Astrocyte (in vitro differentiated cells and primary cell): ENCODE measurements around the gene ZNF653. TPM values are rescaled to one million over a fixed set of nuclear protein-coding genes. Genes with fewer than 3 reads are reported as not detected.

Source experiments
- DNase-seq: peaks from one replicate; pipeline ENCODE4 v3.0.0-alpha.2; 2010; ENCODE audit warnings: low read depth
- FAIRE-seq: peaks from 2 replicates; lab custom pipeline; 2011; peaks lifted over from hg19 to GRCh38; lab: Jason Lieb, UNC
- H2AFZ ChIP-seq: 2 replicates; pipeline ENCODE4 v1.6.0; 2012; ENCODE audit warnings: low read depth, low read length, inconsistent platforms
- H3K27ac ChIP-seq: 2 replicates; pipeline ENCODE4 v1.5.1; 2011; ENCODE audit warnings: low read depth, low read length, inconsistent platforms
- H3K27me3 ChIP-seq: 2 replicates; pipeline ENCODE4 v1.6.0; 2011; ENCODE audit warnings: low read length, inconsistent platforms; ENCODE audit not compliant: insufficient read depth
- H3K36me3 ChIP-seq: 2 replicates; pipeline ENCODE4 v1.5.1; 2011; ENCODE audit warnings: low read length, inconsistent platforms; ENCODE audit not compliant: insufficient read depth
- H3K4me1 ChIP-seq: 2 replicates; pipeline ENCODE4 v1.5.1; 2011; ENCODE audit warnings: low read length, inconsistent platforms; ENCODE audit not compliant: insufficient read depth
- H3K4me2 ChIP-seq: 2 replicates; pipeline ENCODE4 v1.6.0; 2012; ENCODE audit warnings: low read length, inconsistent platforms
- H3K4me3 ChIP-seq: 2 replicates; pipeline ENCODE4 v1.5.1; 2011; ENCODE audit warnings: low read depth, mild to moderate bottlenecking, low read length, inconsistent platforms; ENCODE audit not compliant: insufficient read depth
- H3K79me2 ChIP-seq: 2 replicates; pipeline ENCODE4 v1.6.0; 2012; ENCODE audit warnings: mild to moderate bottlenecking, low read length, inconsistent platforms; ENCODE audit not compliant: insufficient read depth
- H3K9ac ChIP-seq: 2 replicates; pipeline ENCODE4 v1.6.0; 2012; ENCODE audit warnings: mild to moderate bottlenecking, low read length, inconsistent platforms
- H3K9me3 ChIP-seq: 2 replicates; pipeline ENCODE4 v1.5.1; 2012; ENCODE audit warnings: low read depth, mild to moderate bottlenecking, low read length, inconsistent platforms; ENCODE audit not compliant: insufficient read depth
- H4K20me1 ChIP-seq: 2 replicates; pipeline ENCODE4 v1.6.0; 2012; ENCODE audit warnings: low read length, inconsistent platforms; ENCODE audit not compliant: insufficient read depth
- H3K27ac Mint-ChIP-seq: one replicate; pipeline ENCODE4 v1.8.0; 2021; ENCODE audit warnings: mild to moderate bottlenecking, mixed read lengths; ENCODE audit not compliant: unreplicated experiment
- H3K27me3 Mint-ChIP-seq: one replicate; pipeline ENCODE4 v1.8.0; 2021; ENCODE audit warnings: low read depth, mixed read lengths; ENCODE audit not compliant: unreplicated experiment
- H3K36me3 Mint-ChIP-seq: one replicate; pipeline ENCODE4 v1.8.0; 2021; ENCODE audit warnings: low read depth, mixed read lengths; ENCODE audit not compliant: unreplicated experiment
- H3K4me1 Mint-ChIP-seq: one replicate; pipeline ENCODE4 v1.8.0; 2021; ENCODE audit warnings: low read depth, mixed read lengths; ENCODE audit not compliant: unreplicated experiment
- H3K4me3 Mint-ChIP-seq: one replicate; pipeline ENCODE4 v1.8.0; 2021; ENCODE audit warnings: mild to moderate bottlenecking, moderate library complexity, mixed read lengths; ENCODE audit not compliant: unreplicated experiment
- H3K9me3 Mint-ChIP-seq: one replicate; pipeline ENCODE4 v1.8.0; 2021; ENCODE audit warnings: mild to moderate bottlenecking, mixed read lengths; ENCODE audit not compliant: unreplicated experiment
- CTCF ChIP-seq: IDR thresholded peaks from 2 replicates; pipeline ENCODE4 v1.5.1; 2011; ENCODE audit warnings: low read depth, mild to moderate bottlenecking, inconsistent platforms, low read length, moderate library complexity; ENCODE audit not compliant: insufficient read depth
- EZH2 ChIP-seq: IDR thresholded peaks from 2 replicates; pipeline ENCODE4 v1.6.1; 2012; ENCODE audit warnings: mild to moderate bottlenecking, low read length, inconsistent platforms; ENCODE audit not compliant: insufficient read depth
- total RNA-seq: library from RNA; stranded (reverse); gene quantifications from 2 replicates; pipeline ENCODE4 v1.2.1, GENCODE V29; 2021

The ZNF653 gene
- total RNA-seq, 1 donor from 2014 or later = 7.6 TPM

- H3K9ac ChIP-seq = no peak overlapping the region
- Mint-ChIP-seq H3K27ac (no peak overlapping the region), H3K9me3 (no peaks in the 10 kb centered on the region), H3K27me3 (no peaks in the 10 kb centered on the region), H3K4me1 (no peaks in the 10 kb centered on the region), H3K36me3 (peaks cover 8% of the 10 kb centered on the region), H3K4me3 (no peak overlapping the region)
- no peak overlapping the region for H3K4me3 ChIP-seq
- no peak overlapping the region for H2AFZ ChIP-seq
- no peaks in the 10 kb centered on the region for H4K20me1 ChIP-seq
- TF ChIP-seq CTCF = no peak
- TF ChIP-seq EZH2 = no peak
- no peaks in the 10 kb centered on the region for H3K36me3 ChIP-seq
- DNase-seq (no peak), FAIRE-seq (no peak)
- H3K4me1 ChIP-seq = peaks cover 6% of the 10 kb centered on the region
- H3K79me2 ChIP-seq = no peaks in the 10 kb centered on the region
- no peaks in the 10 kb centered on the region for H3K27me3 ChIP-seq
- no peak overlapping the region for H3K4me2 ChIP-seq
- no peak overlapping the region for H3K27ac ChIP-seq
- H3K9me3 ChIP-seq = no peaks in the 10 kb centered on the region
Observed at GRCh38 chr19:11510444-11510843, 4.8 kb upstream of the ZNF653 start.

DNA sequence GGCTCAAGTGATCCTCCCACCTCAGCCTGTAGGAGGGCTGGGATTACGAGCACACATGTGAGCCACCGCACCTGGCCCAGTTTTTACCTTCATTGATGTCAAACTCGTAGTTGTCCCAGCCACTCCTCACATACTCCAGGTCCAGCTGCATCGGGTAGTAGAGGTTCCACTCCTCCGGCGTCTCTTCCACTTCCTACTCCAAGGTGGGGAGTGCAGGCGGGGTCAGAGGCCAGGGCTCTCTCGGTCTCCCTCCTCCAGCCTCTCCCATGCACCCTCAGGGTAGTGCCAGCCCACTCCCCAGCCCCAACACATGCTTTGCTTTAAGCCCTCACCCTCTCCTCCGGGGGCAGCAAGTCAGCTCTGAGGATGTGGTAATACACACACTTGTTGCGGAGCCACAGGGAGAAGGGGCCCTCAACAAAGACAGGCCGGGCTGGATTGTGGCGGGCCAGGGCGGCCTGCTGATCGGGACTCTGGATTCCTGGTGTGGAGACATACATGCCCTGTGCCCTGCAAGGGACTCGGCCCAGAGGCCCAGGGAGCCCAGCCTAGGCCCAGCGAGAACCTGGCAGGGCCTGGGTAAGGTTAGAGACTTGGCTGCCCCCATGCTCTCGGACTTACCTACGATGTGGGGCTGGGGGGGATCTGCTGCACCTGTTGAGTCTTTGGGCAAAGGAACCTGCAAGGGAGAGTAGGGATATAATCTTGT, 1.9 kb upstream of the ZNF653 start:
- Histone ChIP-seq H3K79me2 (no peaks in the 10 kb centered on the region), H3K4me3 (no peak overlapping the region), H3K36me3 (no peaks in the 10 kb centered on the region), H3K4me1 (peaks cover 6% of the 10 kb centered on the region), H4K20me1 (no peaks in the 10 kb centered on the region), H3K27ac (no peak overlapping the region), H3K9ac (no peak overlapping the region), H3K27me3 (no peaks in the 10 kb centered on the region), H2AFZ (no peak overlapping the region), H3K4me2 (no peak overlapping the region), H3K9me3 (no peaks in the 10 kb centered on the region)
- Mint-ChIP-seq H3K9me3 (no peaks in the 10 kb centered on the region), H3K36me3 (peaks cover 5% of the 10 kb centered on the region), H3K27me3 (no peaks in the 10 kb centered on the region), H3K27ac (peak overlapping the region; percentile 84), H3K4me3 (no peak overlapping the region), H3K4me1 (no peaks in the 10 kb centered on the region)
- DNase-seq (no peak), FAIRE-seq (no peak)
- TF ChIP-seq CTCF (no peak), EZH2 (no peak)

DNA sequence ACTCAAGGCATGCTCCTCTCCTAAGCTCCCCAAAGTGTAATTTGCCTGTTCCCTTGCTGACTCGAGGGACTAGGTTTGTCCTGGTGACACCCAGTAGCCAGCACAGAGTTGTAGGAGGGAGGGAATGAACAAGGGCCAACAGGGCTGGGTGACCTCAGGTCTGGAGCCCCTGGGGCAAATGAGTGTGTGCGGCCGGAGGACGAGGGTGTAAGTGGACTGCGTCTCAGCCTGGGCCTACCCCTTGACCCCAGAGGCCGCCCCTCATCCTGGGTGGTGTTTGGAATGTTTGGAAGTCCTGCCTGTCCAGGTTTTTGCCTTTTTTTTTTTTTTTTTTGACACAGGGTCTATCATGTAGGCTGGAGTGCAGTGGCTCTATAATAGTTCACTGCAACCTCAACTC, 1.3 kb upstream of the ZNF653 start:
- Mint-ChIP-seq H3K27me3 (no peaks in the 10 kb centered on the region), H3K4me1 (no peaks in the 10 kb centered on the region), H3K27ac (peak overlapping the region; percentile 84), H3K9me3 (no peaks in the 10 kb centered on the region), H3K4me3 (peak overlapping the region; percentile 82), H3K36me3 (peaks cover 2% of the 10 kb centered on the region)
- no peak for TF ChIP-seq EZH2
- TF ChIP-seq CTCF = no peak
- H3K36me3 ChIP-seq = no peaks in the 10 kb centered on the region
- no peak overlapping the region for H3K4me3 ChIP-seq
- H3K79me2 ChIP-seq = no peaks in the 10 kb centered on the region
- FAIRE-seq (no peak), DNase-seq (no peak)
- no peaks in the 10 kb centered on the region for H3K27me3 ChIP-seq
- no peaks in the 10 kb centered on the region for H3K9me3 ChIP-seq
- H2AFZ ChIP-seq = no peak overlapping the region
- no peak overlapping the region for H3K4me2 ChIP-seq
- peaks cover 6% of the 10 kb centered on the region for H3K4me1 ChIP-seq
- H4K20me1 ChIP-seq = no peaks in the 10 kb centered on the region
- H3K27ac ChIP-seq = no peak overlapping the region
- no peak overlapping the region for H3K9ac ChIP-seq
